ENCODE data around the gene BMP5. TPM values are rescaled to one million over a fixed set of nuclear protein-coding genes. Genes with fewer than 3 reads are reported as not detected.

BMP5 gene
- total and polyA plus RNA-seq, 2 donors (not counting 3 experiments of a cell fraction or from before 2014, with no cell fraction given) = not detected

DNA sequence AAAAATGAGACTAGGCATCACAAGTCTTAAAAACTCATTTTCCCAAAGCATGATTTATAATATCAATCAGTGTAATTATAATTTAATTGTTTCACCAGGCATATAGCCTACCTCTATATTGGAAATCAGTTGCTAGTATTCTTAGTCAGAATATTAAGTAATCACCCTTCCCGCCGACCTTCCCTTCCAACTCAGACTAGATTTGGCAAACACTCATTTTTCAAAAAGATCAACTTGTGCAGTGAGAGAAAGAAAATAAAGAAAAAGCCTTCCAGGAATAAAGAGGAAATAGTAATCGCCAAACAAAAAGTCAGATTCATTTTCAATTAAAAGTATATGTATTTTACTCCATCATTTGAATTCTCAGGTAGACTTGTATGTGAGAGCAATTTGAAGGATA, 1.9 kb upstream of the BMP5 start:
- intact Hi-C loops (cut with micrococcal nuclease) = no loop called here
- DNase-seq (ENCODE audit: low read depth, low spot score) = no peak
- BruUV-seq (replicated peaks) = no TSS peak
- POLR2A ChIA-PET = no interaction called here
- TF ChIP-seq GATA2 (IDR thresholded peaks at IDR 0.05; ENCODE audit: insufficient read depth, insufficient read length, low read depth, low read length) (no peak), FOS (IDR thresholded peaks at IDR 0.05; ENCODE audit: borderline replicate concordance, insufficient read depth, low read length) (no peak)
- Histone ChIP-seq H3K4me1 (ENCODE audit: control insufficient read depth, extremely low read depth, insufficient read depth, low read length) (peaks cover 3% of the 10 kb centered on the region), H3K79me2 (ENCODE audit: control insufficient read depth, insufficient read depth, low read length) (no peaks in the 10 kb centered on the region), H3K9ac (replicated peaks; ENCODE audit: extremely low read depth, insufficient read depth, low read length) (no peak overlapping the region), H2AFZ (ENCODE audit: low read depth, low read length) (no peak overlapping the region), H3K9me3 (replicated peaks; ENCODE audit: control insufficient read depth, insufficient read depth, low read length) (no peaks in the 10 kb centered on the region), H3K27me3 (ENCODE audit: control insufficient read depth in 2 of 2, insufficient read depth in 2 of 2, low read length in 2 of 2) (no peaks in the 10 kb centered on the region), H3K4me3 (replicated peaks in 1 of 3; ENCODE audit: insufficient read depth in 1 of 3, low read depth in 1 of 3, low read length in 3 of 3) (no peak overlapping the region), H3K4me2 (ENCODE audit: insufficient read depth, low read length) (no peak overlapping the region), H3K27ac (ENCODE audit: insufficient read depth, low read depth, low read length) (no peak overlapping the region), H3K36me3 (ENCODE audit: control insufficient read depth in 2 of 2, extremely low read depth in 1 of 2, insufficient read depth in 2 of 2, low read length in 2 of 2) (no peaks in the 10 kb centered on the region), H4K20me1 (replicated peaks; ENCODE audit: control insufficient read depth, extremely low read depth, insufficient read depth, low read length) (no peaks in the 10 kb centered on the region), H3K9me1 (replicated peaks; ENCODE audit: control insufficient read depth, extremely low read depth, insufficient read depth, low read length) (no peaks in the 10 kb centered on the region)
- dilution Hi-C loops (cut with MboI; ENCODE audit: extremely low pct_ligation_motif_present, low sequenced_read_pairs) = no loop called here
- CTCF ChIA-PET = no interaction called here
- no peak for FAIRE-seq

DNA sequence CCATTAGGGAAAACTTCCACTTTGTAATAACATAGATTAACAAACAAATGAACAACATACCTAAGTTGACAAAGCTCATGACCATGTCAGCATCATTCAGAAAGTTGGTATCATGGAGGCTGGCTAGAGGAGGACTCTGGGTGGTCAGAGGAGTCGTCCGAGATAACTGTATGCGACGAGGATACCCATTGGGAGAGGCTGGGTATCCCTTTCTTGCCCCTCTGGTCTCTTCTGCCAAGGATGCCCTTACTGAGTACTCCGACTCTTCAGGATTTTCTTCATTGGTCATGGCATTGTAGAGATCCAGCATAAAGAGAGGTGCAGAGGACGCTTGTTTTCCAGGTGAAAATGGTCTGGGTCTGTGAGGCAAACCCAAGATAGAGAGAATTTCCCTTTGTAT, 1.1 kb downstream of the BMP5 start:
- dilution Hi-C loops (cut with MboI; ENCODE audit: extremely low pct_ligation_motif_present, low sequenced_read_pairs) = no loop called here
- Histone ChIP-seq H3K4me3 (replicated peaks in 1 of 3; ENCODE audit: insufficient read depth in 1 of 3, low read depth in 1 of 3, low read length in 3 of 3) (no peak overlapping the region), H3K9me1 (replicated peaks; ENCODE audit: control insufficient read depth, extremely low read depth, insufficient read depth, low read length) (no peaks in the 10 kb centered on the region), H3K79me2 (ENCODE audit: control insufficient read depth, insufficient read depth, low read length) (no peaks in the 10 kb centered on the region), H3K4me1 (ENCODE audit: control insufficient read depth, extremely low read depth, insufficient read depth, low read length) (no peaks in the 10 kb centered on the region), H2AFZ (ENCODE audit: low read depth, low read length) (no peak overlapping the region), H3K9me3 (replicated peaks; ENCODE audit: control insufficient read depth, insufficient read depth, low read length) (no peaks in the 10 kb centered on the region), H3K36me3 (ENCODE audit: control insufficient read depth in 2 of 2, extremely low read depth in 1 of 2, insufficient read depth in 2 of 2, low read length in 2 of 2) (no peaks in the 10 kb centered on the region), H4K20me1 (replicated peaks; ENCODE audit: control insufficient read depth, extremely low read depth, insufficient read depth, low read length) (no peaks in the 10 kb centered on the region), H3K9ac (replicated peaks; ENCODE audit: extremely low read depth, insufficient read depth, low read length) (no peak overlapping the region), H3K4me2 (ENCODE audit: insufficient read depth, low read length) (no peak overlapping the region), H3K27ac (ENCODE audit: insufficient read depth, low read depth, low read length) (no peak overlapping the region), H3K27me3 (ENCODE audit: control insufficient read depth in 2 of 2, insufficient read depth in 2 of 2, low read length in 2 of 2) (no peaks in the 10 kb centered on the region)
- no peak for FAIRE-seq
- no peak for TF ChIP-seq POLR2A (IDR thresholded peaks at IDR 0.05; ENCODE audit: low read depth, low read length)
- no peak for TF ChIP-seq POLR2AphosphoS5 (IDR thresholded peaks at IDR 0.05; ENCODE audit: insufficient read depth, low read depth, low read length)
- TF ChIP-seq, protein P1, sequence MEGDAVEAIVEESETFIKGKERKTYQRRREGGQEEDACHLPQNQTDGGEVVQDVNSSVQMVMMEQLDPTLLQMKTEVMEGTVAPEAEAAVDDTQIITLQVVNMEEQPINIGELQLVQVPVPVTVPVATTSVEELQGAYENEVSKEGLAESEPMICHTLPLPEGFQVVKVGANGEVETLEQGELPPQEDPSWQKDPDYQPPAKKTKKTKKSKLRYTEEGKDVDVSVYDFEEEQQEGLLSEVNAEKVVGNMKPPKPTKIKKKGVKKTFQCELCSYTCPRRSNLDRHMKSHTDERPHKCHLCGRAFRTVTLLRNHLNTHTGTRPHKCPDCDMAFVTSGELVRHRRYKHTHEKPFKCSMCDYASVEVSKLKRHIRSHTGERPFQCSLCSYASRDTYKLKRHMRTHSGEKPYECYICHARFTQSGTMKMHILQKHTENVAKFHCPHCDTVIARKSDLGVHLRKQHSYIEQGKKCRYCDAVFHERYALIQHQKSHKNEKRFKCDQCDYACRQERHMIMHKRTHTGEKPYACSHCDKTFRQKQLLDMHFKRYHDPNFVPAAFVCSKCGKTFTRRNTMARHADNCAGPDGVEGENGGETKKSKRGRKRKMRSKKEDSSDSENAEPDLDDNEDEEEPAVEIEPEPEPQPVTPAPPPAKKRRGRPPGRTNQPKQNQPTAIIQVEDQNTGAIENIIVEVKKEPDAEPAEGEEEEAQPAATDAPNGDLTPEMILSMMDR (IDR thresholded peaks at IDR 0.05; ENCODE audit: extremely low read depth in 1 of 2, insufficient read depth in 1 of 2, low read depth in 1 of 2, low read length in 2 of 2) = no peak
- TF ChIP-seq EZH2 (IDR thresholded peaks at IDR 0.05; ENCODE audit: borderline replicate concordance, low read depth, low read length, severe bottlenecking) = no peak
- no peak for TF ChIP-seq MYC (IDR thresholded peaks at IDR 0.05; ENCODE audit: low read depth, low read length)
- no peak for TF ChIP-seq FOS (IDR thresholded peaks at IDR 0.05; ENCODE audit: borderline replicate concordance, insufficient read depth, low read length)
- TF ChIP-seq, protein P2, sequence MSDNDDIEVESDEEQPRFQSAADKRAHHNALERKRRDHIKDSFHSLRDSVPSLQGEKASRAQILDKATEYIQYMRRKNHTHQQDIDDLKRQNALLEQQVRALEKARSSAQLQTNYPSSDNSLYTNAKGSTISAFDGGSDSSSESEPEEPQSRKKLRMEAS (IDR thresholded peaks at IDR 0.05; ENCODE audit: insufficient read depth, insufficient read length) = no peak
- TF ChIP-seq GATA2 (IDR thresholded peaks at IDR 0.05; ENCODE audit: insufficient read depth, insufficient read length, low read depth, low read length) = no peak
- no peak for TF ChIP-seq JUN (IDR thresholded peaks at IDR 0.05; ENCODE audit: borderline replicate concordance, insufficient read depth, insufficient read length, low read depth)
- POLR2A ChIA-PET = no interaction called here
- CTCF ChIA-PET = interaction anchor here (1.8 kb wide), 1 partner anchor 12 kb away, joined by 6 read pairs; no protein-coding TSS in a partner anchor
- intact Hi-C loops (cut with micrococcal nuclease) = no loop called here
- DNase-seq (ENCODE audit: low read depth, low spot score) = no peak
- BruUV-seq (replicated peaks) = no TSS peak

Measured in endothelial cell of umbilical vein (primary cell).